BLaER1 (cell line): ENCODE measurements around the gene CCDC63.

Experiments
- H3K27ac ChIP-seq: shearing (Covaris generic); formaldehyde crosslinking; 2 replicates; pipeline ENCODE4 v1.8.1; 2022
- H3K27me3 ChIP-seq: shearing (Covaris generic); formaldehyde crosslinking; 2 replicates; pipeline ENCODE4 v1.8.1; 2022
- H3K36me3 ChIP-seq: shearing (Covaris generic); formaldehyde crosslinking; 2 replicates; pipeline ENCODE4 v1.8.1; 2022
- H3K4me1 ChIP-seq: shearing (Covaris generic); formaldehyde crosslinking; 2 replicates; pipeline ENCODE4 v1.8.1; 2022
- H3K4me2 ChIP-seq: shearing (Covaris generic); formaldehyde crosslinking; 2 replicates; pipeline ENCODE4 v1.8.1; 2022
- H3K4me3 ChIP-seq: shearing (Covaris generic); formaldehyde crosslinking; 2 replicates; pipeline ENCODE4 v1.8.1; 2022
- H3K9ac ChIP-seq: shearing (Covaris generic); formaldehyde crosslinking; 2 replicates; pipeline ENCODE4 v1.8.1; 2022
- H3K9me3 ChIP-seq: shearing (Covaris generic); formaldehyde crosslinking; 2 replicates; pipeline ENCODE4 v1.8.1; 2022
- H4K20me1 ChIP-seq: shearing (Covaris generic); formaldehyde crosslinking; 2 replicates; pipeline ENCODE4 v1.8.1; 2022
- Cebpa-rat ChIP-seq: shearing (Covaris generic); IDR thresholded peaks from 2 replicates; pipeline ENCODE4 v1.8.1; 2022

Gene CCDC63

DNA sequence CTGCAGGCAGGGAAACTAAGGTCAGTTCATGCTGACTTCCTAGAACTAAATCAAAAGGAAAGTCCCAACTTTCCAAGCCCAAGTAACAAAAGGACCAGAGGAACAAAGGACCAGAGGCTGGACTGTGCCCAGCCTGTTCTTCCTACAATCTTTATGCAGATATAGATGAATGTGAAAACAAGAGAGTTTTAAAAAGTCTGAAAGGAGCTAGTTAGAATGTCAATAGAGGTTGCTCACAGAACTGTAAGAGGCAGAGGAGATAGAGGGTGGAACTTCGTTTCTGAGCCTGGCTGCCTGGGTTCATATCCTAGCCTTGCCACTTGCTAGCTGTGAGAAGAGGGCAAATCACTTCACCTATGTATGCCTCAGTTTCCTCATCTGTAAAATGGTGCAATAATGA lies 30.0 kb upstream of the CCDC63 start:
- no peak overlapping the region for H3K4me2 ChIP-seq
- TF ChIP-seq Cebpa-rat: no peak
- no peaks in the 10 kb centered on the region; the same call in 1 of the 2 replicates for H3K4me1 ChIP-seq
- no peak overlapping the region for H3K9ac ChIP-seq
- no peak overlapping the region for H3K4me3 ChIP-seq
- H4K20me1 ChIP-seq: no peaks in the 10 kb centered on the region
- H3K27me3 ChIP-seq: no peaks in the 10 kb centered on the region
- no peaks in the 10 kb centered on the region for H3K9me3 ChIP-seq
- no peaks in the 10 kb centered on the region for H3K36me3 ChIP-seq
- no peak overlapping the region for H3K27ac ChIP-seq

DNA sequence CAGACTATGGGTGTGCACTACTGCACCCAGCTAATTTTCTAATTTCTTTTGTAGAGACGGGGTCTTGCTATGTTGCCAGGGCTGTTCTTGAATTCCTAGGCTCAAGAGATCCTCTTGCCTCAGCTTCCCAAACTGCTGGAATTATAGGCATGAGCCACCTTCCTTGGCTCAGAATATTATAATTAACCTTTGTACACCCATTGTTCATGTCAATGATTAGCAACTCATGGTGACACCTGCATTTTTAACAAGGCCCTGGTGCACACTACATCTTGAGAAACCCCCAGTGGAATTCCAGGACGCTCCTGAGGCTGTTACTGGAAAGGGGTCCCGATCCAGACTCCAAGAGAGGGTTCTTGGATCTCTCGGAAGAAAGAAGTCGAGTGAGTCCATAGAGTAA lies 28.3 kb upstream of the CCDC63 start:
- H3K4me3 ChIP-seq: no peak overlapping the region
- H3K9me3 ChIP-seq: no peaks in the 10 kb centered on the region
- no peak for TF ChIP-seq Cebpa-rat
- H4K20me1 ChIP-seq: no peaks in the 10 kb centered on the region
- no peak overlapping the region for H3K4me2 ChIP-seq
- no peak overlapping the region for H3K9ac ChIP-seq
- no peaks in the 10 kb centered on the region for H3K27me3 ChIP-seq
- H3K36me3 ChIP-seq: no peaks in the 10 kb centered on the region
- peaks cover 8% of the 10 kb centered on the region for H3K4me1 ChIP-seq
- H3K27ac ChIP-seq: no peak overlapping the region

GRCh38 chr12:110819150-110819549 lies 27.6 kb upstream of the CCDC63 start:
- Histone ChIP-seq H3K27ac (no peak overlapping the region), H3K9me3 (no peaks in the 10 kb centered on the region), H3K27me3 (no peaks in the 10 kb centered on the region), H3K4me1 (peaks cover 8% of the 10 kb centered on the region), H3K9ac (no peak overlapping the region), H3K4me2 (no peak overlapping the region), H3K36me3 (no peaks in the 10 kb centered on the region), H4K20me1 (no peaks in the 10 kb centered on the region), H3K4me3 (no peak overlapping the region)
- TF ChIP-seq Cebpa-rat: no peak

- Histone ChIP-seq H3K27ac (no peak overlapping the region), H3K4me2 (no peak overlapping the region), H3K36me3 (no peaks in the 10 kb centered on the region), H4K20me1 (no peaks in the 10 kb centered on the region), H3K27me3 (no peaks in the 10 kb centered on the region), H3K4me3 (no peak overlapping the region), H3K9me3 (no peaks in the 10 kb centered on the region), H3K4me1 (peaks cover 8% of the 10 kb centered on the region), H3K9ac (no peak overlapping the region)
- TF ChIP-seq Cebpa-rat: no peak
Observed at GRCh38 chr12:110819646-110820045, 27.1 kb upstream of the CCDC63 start.

DNA sequence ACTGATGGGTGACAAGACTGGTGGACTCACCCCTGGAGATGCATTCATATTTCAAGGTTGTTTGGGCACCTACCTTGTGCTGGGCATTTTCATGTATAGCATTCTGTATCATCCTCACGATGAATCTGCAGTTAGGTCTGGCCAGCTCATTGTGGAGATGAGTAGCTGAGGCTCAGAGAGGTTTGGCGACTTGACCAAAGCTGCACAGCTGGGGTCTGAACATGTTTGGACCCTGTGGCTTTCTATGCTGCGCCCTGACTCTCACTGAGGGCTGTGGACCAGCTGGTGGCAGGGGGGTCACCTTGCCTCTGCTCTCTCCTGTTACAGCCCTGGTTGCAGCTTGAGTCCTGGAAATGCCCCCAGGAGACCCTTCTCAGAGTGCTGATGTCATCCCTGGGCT lies 24.9 kb upstream of the CCDC63 start:
- Histone ChIP-seq H3K4me2 (peak overlapping the region; percentile 9; the same call in 1 of the 2 replicates), H3K9ac (no peak overlapping the region), H3K36me3 (no peaks in the 10 kb centered on the region), H3K4me3 (no peak overlapping the region), H4K20me1 (no peaks in the 10 kb centered on the region), H3K27me3 (no peaks in the 10 kb centered on the region), H3K9me3 (no peaks in the 10 kb centered on the region), H3K27ac (no peak overlapping the region), H3K4me1 (peaks cover 9% of the 10 kb centered on the region)
- TF ChIP-seq Cebpa-rat: no peak

DNA sequence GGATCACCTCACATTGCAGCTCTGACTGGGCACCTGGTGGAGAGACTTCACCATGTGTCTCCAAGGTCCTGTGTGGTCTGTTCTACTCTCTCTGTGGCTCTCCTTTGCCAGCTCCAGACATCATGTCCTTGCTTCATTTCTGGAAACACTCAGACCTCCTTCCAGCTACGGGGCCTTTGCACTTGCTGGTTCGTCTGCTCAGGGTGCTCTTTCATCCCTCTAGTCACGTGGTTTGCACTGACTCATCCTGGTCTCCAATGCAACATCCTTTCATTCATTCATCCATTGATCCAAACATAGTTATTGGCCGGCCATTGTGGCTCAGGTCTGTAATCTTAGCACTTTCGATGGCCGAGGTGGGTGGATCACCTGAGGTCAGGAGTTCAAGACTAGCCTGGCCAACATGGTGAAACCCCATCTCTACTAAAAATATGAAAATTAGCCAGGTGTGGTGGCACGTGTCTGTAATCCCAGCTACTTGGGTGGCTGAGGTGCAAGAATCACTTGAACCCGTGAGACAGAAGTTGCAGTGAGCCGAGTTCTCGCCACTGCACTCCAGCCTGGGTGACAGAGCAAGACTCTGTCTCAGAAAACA lies 23.9 kb upstream of the CCDC63 start:
- H3K4me2 ChIP-seq: no peak overlapping the region
- H3K27ac ChIP-seq: no peak overlapping the region

GRCh38 chr12:110824342-110824741 lies 22.4 kb upstream of the CCDC63 start:
- H4K20me1 ChIP-seq: no peaks in the 10 kb centered on the region
- no peaks in the 10 kb centered on the region for H3K27me3 ChIP-seq
- H3K4me1 ChIP-seq: peaks cover 11% of the 10 kb centered on the region
- H3K9ac ChIP-seq: no peak overlapping the region
- no peak overlapping the region for H3K27ac ChIP-seq
- TF ChIP-seq Cebpa-rat: no peak
- H3K9me3 ChIP-seq: no peaks in the 10 kb centered on the region
- no peak overlapping the region for H3K4me2 ChIP-seq
- no peak overlapping the region for H3K4me3 ChIP-seq
- H3K36me3 ChIP-seq: no peaks in the 10 kb centered on the region

More for the DNA sequence above, 23.9 kb upstream of the CCDC63 start:
- Histone ChIP-seq H3K36me3 (no peaks in the 10 kb centered on the region), H3K4me1 (peaks cover 11% of the 10 kb centered on the region), H3K9me3 (no peaks in the 10 kb centered on the region), H3K9ac (no peak overlapping the region), H3K27me3 (no peaks in the 10 kb centered on the region), H4K20me1 (no peaks in the 10 kb centered on the region), H3K4me3 (no peak overlapping the region)
- no peak for TF ChIP-seq Cebpa-rat

DNA sequence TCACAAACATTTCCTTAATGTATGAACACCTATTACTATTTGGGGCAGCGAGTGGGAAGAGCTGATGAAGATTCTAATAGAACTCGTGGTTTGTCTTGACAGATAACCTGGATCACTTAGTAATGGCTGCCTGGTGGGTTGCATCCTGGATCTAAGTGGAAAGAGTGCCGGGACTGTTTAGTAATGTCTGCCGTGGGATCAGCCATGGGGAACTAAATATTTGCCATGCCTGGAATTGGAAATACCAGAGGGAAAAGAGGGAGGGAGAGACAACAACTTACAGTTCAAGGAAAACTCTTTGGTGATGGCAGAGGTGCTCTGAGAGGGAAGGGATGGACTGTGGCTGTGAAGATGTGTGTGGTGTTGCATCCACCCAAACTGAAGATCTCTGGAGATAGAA lies 21.3 kb upstream of the CCDC63 start:
- no peak overlapping the region for H3K27ac ChIP-seq
- H4K20me1 ChIP-seq: no peaks in the 10 kb centered on the region

GRCh38 chr12:110826592-110827200 lies 20.1 kb upstream of the CCDC63 start:
- Histone ChIP-seq H3K4me3 (no peak overlapping the region), H4K20me1 (no peaks in the 10 kb centered on the region), H3K36me3 (no peaks in the 10 kb centered on the region), H3K9me3 (no peaks in the 10 kb centered on the region), H3K27ac (no peak overlapping the region), H3K27me3 (no peaks in the 10 kb centered on the region), H3K4me2 (peak overlapping the region; percentile 24), H3K9ac (no peak overlapping the region), H3K4me1 (peaks cover 11% of the 10 kb centered on the region)
- TF ChIP-seq Cebpa-rat: peak; percentile 95

More for the DNA sequence above, 21.3 kb upstream of the CCDC63 start:
- Histone ChIP-seq H3K4me2 (no peak overlapping the region), H3K9ac (no peak overlapping the region), H3K4me1 (peaks cover 11% of the 10 kb centered on the region), H3K9me3 (no peaks in the 10 kb centered on the region), H3K27me3 (no peaks in the 10 kb centered on the region), H3K4me3 (no peak overlapping the region), H3K36me3 (no peaks in the 10 kb centered on the region)
- no peak for TF ChIP-seq Cebpa-rat

DNA sequence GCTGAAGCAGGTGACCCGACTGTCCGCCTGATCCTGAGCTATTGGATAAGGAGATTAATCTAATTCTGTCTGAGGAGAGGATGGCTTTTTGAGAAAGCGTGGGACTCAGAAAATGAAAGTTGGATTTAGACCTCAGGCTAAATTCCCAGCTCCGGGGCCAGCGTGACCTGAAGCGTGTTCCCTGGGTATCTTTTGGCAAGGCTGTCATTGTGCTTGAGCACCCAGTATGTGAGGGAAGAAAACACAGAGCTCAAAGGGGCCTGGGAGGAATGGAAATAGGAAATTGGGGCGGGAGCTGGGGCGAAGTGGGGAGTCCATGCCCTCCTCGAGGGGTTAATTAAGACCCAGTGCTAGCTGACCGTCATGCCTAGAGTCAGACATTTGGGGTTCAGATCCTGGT lies 17.5 kb upstream of the CCDC63 start:
- H3K4me3 ChIP-seq: no peak overlapping the region
- TF ChIP-seq Cebpa-rat: no peak
- H3K36me3 ChIP-seq: no peaks in the 10 kb centered on the region
- H3K4me2 ChIP-seq: no peak overlapping the region
- H4K20me1 ChIP-seq: no peaks in the 10 kb centered on the region
- H3K27me3 ChIP-seq: no peaks in the 10 kb centered on the region
- H3K9ac ChIP-seq: no peak overlapping the region
- no peak overlapping the region for H3K27ac ChIP-seq
- H3K4me1 ChIP-seq: 0 out of 2 replicates have a peak, but pooled peaks cover 3% of the 10 kb centered on the region
- no peaks in the 10 kb centered on the region for H3K9me3 ChIP-seq
